NCI-H82 treated with DMSO at 0.1 percent for 48 hours (cell line): Measurements from ENCODE around the gene ANKS1B.

Source experiments
- DNase-seq: peaks from one replicate; lab custom pipeline; 2025; ENCODE audit not compliant: unreplicated experiment; lab: John Stamatoyannopoulos, UW

The ANKS1B gene

GRCh38 chr12:99138393-99138792 lies 846.3 kb downstream of the ANKS1B start:
- no peak for DNase-seq

- DNase-seq = no peak
These were observed 847.4 kb downstream of the ANKS1B start for GRCh38 chr12:99137124-99137855.

GRCh38 chr12:99136516-99136915 lies 848.2 kb downstream of the ANKS1B start:
- no peak for DNase-seq

GRCh38 chr12:99135376-99135775 lies 849.4 kb downstream of the ANKS1B start:
- no peak for DNase-seq

GRCh38 chr12:99133401-99133800 lies 851.3 kb downstream of the ANKS1B start:
- no peak for DNase-seq

GRCh38 chr12:99131751-99132199 lies 853.0 kb downstream of the ANKS1B start:
- no peak for DNase-seq

- no peak for DNase-seq
These were observed 853.8 kb downstream of the ANKS1B start for GRCh38 chr12:99130808-99131553.

GRCh38 chr12:99128246-99128802 lies 856.4 kb downstream of the ANKS1B start:
- DNase-seq = no peak

GRCh38 chr12:99122959-99123358 lies 861.8 kb downstream of the ANKS1B start:
- no peak for DNase-seq

GRCh38 chr12:99122496-99122895 lies 862.2 kb downstream of the ANKS1B start:
- no peak for DNase-seq

- DNase-seq = no peak
These were observed 863.2 kb downstream of the ANKS1B start for GRCh38 chr12:99121546-99121945.

GRCh38 chr12:99119943-99120342 lies 864.8 kb downstream of the ANKS1B start:
- no peak for DNase-seq

- DNase-seq = no peak
These were observed 865.3 kb downstream of the ANKS1B start for GRCh38 chr12:99119449-99119848.

GRCh38 chr12:99111600-99111999 lies 873.1 kb downstream of the ANKS1B start:
- DNase-seq = no peak

- no peak for DNase-seq
These were observed 873.9 kb downstream of the ANKS1B start for GRCh38 chr12:99110868-99111267.

- DNase-seq = no peak
These were observed 874.5 kb downstream of the ANKS1B start for GRCh38 chr12:99110212-99110611.

GRCh38 chr12:99108924-99109323 lies 875.8 kb downstream of the ANKS1B start:
- DNase-seq = no peak

GRCh38 chr12:99099786-99100185 lies 885.0 kb downstream of the ANKS1B start:
- no peak for DNase-seq

- no peak for DNase-seq
These were observed 887.6 kb downstream of the ANKS1B start for GRCh38 chr12:99097171-99097570.

GRCh38 chr12:99093166-99093565 lies 891.6 kb downstream of the ANKS1B start:
- no peak for DNase-seq

- DNase-seq = no peak
These were observed 892.5 kb downstream of the ANKS1B start for GRCh38 chr12:99092100-99092851.
